Subcutaneous abdominal adipose tissue (tissue), 5 donors: ENCODE results near the gene MAEA.

ENCODE experiments used
- H3K27ac ChIP-seq: one replicate; pipeline ENCODE4 v1.7.0; 2013; ENCODE audit warnings: low read depth, mild to moderate bottlenecking, inconsistent platforms, low read length, moderate library complexity
- H3K27me3 ChIP-seq, 5 donors: one replicate each; pipeline ENCODE4 v1.7.0; 2013; ENCODE audit warnings: low read length in 5 of 5, inconsistent platforms in 1 of 5; ENCODE audit not compliant: control insufficient read depth in 5 of 5, insufficient read depth in 4 of 5
- H3K36me3 ChIP-seq, 5 donors: one replicate each; pipeline ENCODE4 v1.7.0; 2013; ENCODE audit warnings: low read length in 5 of 5; ENCODE audit not compliant: control insufficient read depth in 5 of 5, insufficient read depth in 5 of 5
- H3K4me1 ChIP-seq, 5 donors: one replicate each; pipeline ENCODE4 v1.7.0; 2013; ENCODE audit warnings: low read length in 5 of 5, mild to moderate bottlenecking in 3 of 5, moderate library complexity in 1 of 5; ENCODE audit not compliant: control insufficient read depth in 5 of 5, insufficient read depth in 5 of 5
- H3K4me3 ChIP-seq, 5 donors: one replicate each; pipeline ENCODE4 v1.7.0; 2013; ENCODE audit warnings: low read length in 5 of 5, low read depth in 1 of 5
- H3K9ac ChIP-seq, 5 donors: one replicate each; pipeline ENCODE4 v1.7.0; 2013; ENCODE audit warnings: low read length in 5 of 5, mild to moderate bottlenecking in 4 of 5, moderate library complexity in 3 of 5
- H3K9me3 ChIP-seq, 5 donors: one replicate each; pipeline ENCODE4 v1.7.0; 2013; ENCODE audit warnings: low read length in 5 of 5; ENCODE audit not compliant: control insufficient read depth in 5 of 5
- donor health status: healthy.
- donor health status: healthy.
- donor health status: healthy.
- donor health status: healthy.
- donor health status: healthy.

The MAEA gene

DNA sequence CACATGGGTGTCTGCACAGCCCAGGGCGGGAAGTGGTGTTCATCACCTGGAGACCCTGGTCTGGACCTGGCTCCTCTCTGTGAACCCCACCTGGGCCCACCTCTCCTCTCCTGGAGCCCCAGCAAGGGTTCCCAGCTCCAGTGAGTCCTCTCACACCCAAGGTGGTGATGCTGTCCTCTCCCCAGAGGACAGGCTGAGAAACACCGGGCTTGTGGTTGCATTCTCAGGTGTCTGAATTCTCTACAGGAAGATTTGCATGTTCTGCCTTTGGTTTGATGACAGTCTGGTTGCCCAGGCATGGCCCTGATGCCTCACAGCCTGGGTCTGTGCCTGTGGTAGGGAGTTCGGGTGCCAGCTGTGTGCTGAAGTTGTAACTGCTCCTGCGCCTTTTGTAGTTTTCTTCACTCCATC, 3.8 kb downstream of the MAEA start:
- peak overlapping the region in 2 of 5 donors; percentile 18 to 21 for H3K9ac ChIP-seq
- H3K36me3 ChIP-seq, result peaks cover 0 to 24% (median 21%) of the 10 kb centered on the region in 5 donors
- H3K27ac ChIP-seq, result no peak overlapping the region
- no peaks in the 10 kb centered on the region for H3K9me3 ChIP-seq
- H3K4me1 ChIP-seq, result peaks cover 7 to 56% (median 49%) of the 10 kb centered on the region in 5 donors
- no peaks in the 10 kb centered on the region for H3K27me3 ChIP-seq
- no peak overlapping the region for H3K4me3 ChIP-seq

DNA sequence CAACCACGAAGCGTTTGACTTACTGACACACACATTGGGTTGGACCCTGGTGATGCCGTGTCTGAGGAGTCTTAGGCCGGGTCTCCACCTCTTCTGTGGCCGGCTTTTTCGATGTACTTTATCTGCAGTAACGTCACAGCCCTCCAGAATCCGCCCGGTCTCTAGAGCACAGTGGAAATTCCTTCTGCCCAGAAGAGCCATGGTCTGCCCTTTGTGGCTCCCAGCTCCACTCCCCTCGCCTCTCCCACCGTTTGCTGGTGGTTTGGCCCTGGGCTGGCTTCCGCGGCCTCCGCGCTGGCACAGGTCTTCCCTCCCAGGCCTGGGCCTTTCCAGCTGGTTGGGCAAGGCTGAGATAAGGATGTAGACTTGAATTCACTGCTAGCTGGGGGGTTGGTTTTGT, 4.3 kb downstream of the MAEA start:
- Histone ChIP-seq H3K36me3 (peaks cover 0 to 27% (median 25%) of the 10 kb centered on the region in 5 donors), H3K9me3 (no peaks in the 10 kb centered on the region), H3K4me1 (peaks cover 7 to 52% (median 46%) of the 10 kb centered on the region in 5 donors), H3K27me3 (no peaks in the 10 kb centered on the region), H3K9ac (peak overlapping the region in 3 of 5 donors; percentile 18 to 47 (median 21)), H3K4me3 (no peak overlapping the region), H3K27ac (no peak overlapping the region)

DNA sequence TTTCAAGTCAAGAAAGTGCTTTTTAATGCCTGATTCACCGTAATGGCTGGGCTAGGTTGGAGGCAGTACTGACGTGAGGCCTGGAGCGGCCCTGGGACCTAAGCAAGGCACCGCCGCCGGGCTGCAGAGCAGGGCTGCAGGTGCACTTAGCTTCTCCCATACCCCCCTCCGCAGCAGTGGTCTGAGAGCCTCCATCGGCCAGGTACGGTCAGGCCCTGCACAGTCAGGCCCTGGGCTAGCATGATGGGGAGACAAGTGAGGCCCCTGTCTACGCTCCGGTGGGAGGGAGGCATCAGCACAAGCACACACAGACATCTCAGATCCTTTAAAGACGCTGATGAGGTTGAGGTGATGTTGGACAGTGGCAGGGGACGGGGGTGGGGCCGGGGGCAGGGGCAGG, 4.7 kb downstream of the MAEA start:
- Histone ChIP-seq H3K9ac (peak overlapping the region in 2 of 5 donors; percentile 21 to 47), H3K4me3 (no peak overlapping the region), H3K36me3 (peaks cover 0 to 32% (median 29%) of the 10 kb centered on the region in 5 donors), H3K27me3 (no peaks in the 10 kb centered on the region), H3K9me3 (no peaks in the 10 kb centered on the region), H3K27ac (no peak overlapping the region), H3K4me1 (peaks cover 7 to 47% (median 42%) of the 10 kb centered on the region in 5 donors)

DNA sequence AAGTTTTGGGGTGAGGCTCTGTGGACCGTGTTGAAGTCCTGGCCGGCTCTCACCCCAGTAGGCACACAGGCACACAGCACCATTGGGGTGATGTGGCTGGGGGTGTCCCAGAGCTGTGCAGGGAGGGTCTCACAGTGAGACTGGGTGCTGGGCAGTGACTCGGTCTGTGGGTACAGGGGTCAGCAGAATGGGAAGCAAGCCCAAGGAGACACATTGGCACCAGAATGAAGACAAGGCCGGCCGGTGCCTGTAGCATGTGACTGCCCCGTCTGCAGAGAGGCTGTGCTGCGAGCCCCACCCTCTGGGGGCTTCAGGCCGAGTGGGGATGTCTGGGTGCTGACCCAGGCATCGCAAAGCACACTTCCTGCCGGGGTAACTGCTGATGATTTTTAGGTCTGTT, 5.2 kb downstream of the MAEA start:
- Histone ChIP-seq H3K9me3 (no peaks in the 10 kb centered on the region), H3K27ac (no peak overlapping the region), H3K36me3 (peaks cover 0 to 36% (median 32%) of the 10 kb centered on the region in 5 donors), H3K4me1 (peaks cover 7 to 47% (median 42%) of the 10 kb centered on the region in 5 donors), H3K4me3 (no peak overlapping the region), H3K9ac (peak overlapping the region in 4 of 5 donors; percentile 6 to 51 (median 24)), H3K27me3 (no peaks in the 10 kb centered on the region)

DNA sequence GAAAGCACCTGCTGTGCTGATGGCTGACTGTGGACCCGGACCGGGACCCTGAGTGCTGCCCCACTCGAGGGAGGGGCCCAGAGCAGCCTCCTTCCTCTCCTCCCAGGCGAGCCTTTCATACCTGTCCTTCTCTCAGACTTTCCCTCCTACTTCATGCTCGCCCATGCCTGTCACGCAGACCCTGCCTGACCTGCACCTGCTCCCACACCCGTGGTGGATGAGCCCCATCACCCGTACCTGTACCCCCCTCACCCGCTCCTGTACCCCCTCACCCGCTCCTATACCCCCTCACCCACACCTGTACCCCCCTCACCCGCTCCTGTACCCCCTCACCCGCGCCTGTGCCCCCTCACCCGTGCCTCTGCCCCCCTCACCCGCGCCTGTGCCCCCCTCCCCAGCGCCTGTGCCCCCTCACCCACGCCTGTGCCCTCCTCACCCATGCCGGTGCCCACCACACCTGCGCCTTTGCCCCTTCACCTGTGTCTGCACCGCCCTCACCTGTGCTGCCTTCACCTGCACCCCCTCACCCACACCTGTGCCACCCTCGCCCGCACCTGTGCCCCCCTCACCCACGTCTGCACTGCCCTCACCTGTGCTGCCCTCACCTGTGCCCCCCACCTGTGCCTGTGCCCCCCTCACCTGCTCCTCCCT, 5.8 kb downstream of the MAEA start:
- Histone ChIP-seq H3K4me1 (peaks cover 6 to 44% (median 38%) of the 10 kb centered on the region in 5 donors), H3K4me3 (no peak overlapping the region), H3K27me3 (no peaks in the 10 kb centered on the region), H3K27ac (no peak overlapping the region), H3K9ac (peak overlapping the region in 3 of 5 donors; percentile 6 to 30 (median 18)), H3K9me3 (no peaks in the 10 kb centered on the region), H3K36me3 (peaks cover 0 to 43% (median 38%) of the 10 kb centered on the region in 5 donors)

DNA sequence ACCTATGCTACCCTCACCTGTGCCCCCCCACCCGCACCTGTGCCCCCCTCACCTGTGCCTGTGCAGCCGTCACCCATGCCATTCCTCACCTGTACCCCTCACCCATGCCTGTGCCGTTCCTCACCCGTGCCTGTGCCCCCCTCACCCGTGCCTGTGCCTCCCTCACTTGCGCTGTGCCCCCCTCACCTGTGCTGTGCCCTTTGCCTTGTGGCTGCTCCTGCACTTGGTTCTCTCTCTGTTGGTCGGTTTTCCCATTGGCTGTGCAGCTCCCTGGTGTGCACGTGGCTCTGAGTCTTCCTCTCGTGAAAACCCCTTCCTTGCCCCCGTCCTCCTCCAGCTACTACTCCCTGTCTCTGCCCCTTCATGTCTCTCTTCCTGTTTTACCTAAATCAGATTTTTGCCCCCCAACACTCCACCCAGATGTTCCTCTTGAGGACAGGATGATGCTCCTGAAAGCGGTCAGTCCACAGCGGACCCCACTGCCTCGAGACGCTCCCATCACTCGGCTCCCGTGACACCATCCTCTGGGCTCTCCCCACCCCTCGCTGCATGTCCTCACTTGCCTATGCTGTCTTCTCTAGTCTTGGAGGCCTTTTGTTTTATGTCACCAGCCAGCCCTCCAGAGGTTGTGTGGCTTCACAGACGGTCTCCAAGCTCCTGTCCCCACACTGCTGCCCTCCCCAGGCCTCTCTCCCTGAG, 6.8 kb downstream of the MAEA start:
- Histone ChIP-seq H3K36me3 (peaks cover 0 to 52% (median 39%) of the 10 kb centered on the region in 5 donors), H3K4me1 (peaks cover 0 to 39% (median 29%) of the 10 kb centered on the region in 5 donors), H3K27me3 (no peaks in the 10 kb centered on the region), H3K4me3 (no peak overlapping the region), H3K9me3 (no peaks in the 10 kb centered on the region), H3K9ac (no peak overlapping the region), H3K27ac (no peak overlapping the region)

DNA sequence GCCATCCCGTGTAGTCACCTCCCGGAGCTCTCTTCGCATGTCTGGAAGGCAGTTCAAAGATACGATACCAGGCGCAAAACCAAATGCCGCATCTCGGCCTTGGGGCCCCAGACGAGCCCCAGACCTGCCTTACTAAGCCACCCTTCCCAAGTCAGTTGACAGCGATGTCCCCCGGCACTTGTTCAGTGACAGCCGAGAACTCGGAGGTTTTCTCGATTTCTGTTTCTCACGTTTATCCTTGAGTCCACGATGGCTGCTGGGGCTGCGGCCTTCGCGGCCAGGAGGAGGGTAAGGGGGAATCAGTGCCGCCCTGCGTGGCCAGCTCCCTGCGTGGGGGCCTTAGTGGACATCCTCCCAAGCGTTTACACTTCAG, 7.3 kb downstream of the MAEA start:
- H3K36me3 ChIP-seq, result peaks cover 0 to 54% (median 39%) of the 10 kb centered on the region in 5 donors
- no peak overlapping the region for H3K27ac ChIP-seq

DNA sequence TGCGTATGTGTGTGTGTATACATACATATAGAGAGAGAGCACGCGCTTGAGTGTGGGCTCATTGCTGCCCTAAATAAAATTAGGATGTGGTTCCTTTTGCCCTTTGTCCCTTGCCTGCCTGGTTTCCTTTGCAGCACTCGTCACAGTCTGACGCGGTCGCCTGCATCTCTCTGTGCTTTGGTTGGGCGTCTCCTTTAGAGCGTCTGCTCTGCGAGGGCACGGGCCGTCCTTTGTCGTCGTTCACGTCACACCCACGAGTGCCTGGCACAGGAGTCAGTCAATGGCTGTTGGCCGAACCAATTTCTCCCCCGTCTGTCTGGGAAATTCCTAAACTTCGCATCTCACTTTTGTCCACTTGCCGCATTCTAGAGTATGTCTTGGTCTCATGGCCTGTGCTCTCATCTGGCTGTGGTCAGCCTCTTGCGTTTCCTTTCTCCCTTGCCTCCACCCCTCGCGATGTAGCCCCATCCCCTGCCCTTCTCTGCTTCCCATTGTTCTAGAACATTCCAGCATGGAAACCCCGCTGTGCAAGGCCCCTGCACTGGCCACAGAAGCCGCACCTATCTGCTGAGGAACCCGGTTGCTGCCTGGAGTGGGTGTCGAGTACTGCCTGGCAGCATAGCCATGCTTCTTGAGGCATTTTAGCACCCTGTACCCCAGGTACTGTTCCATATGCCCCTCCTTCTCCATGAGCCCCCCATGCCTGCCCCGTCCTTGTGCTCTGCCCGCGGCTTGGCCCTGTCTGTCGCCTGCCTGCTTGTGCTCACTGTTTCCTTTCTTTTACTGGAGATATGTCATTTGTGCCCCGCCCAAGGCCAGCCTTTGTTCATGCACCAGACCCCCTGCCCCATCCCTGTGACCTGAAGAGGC, 8.0 kb downstream of the MAEA start:
- Histone ChIP-seq H3K9ac (no peak overlapping the region), H3K9me3 (no peaks in the 10 kb centered on the region), H3K4me1 (peaks cover 0 to 28% (median 20%) of the 10 kb centered on the region in 5 donors), H3K27ac (no peak overlapping the region), H3K36me3 (peaks cover 0 to 54% (median 39%) of the 10 kb centered on the region in 5 donors), H3K27me3 (no peaks in the 10 kb centered on the region), H3K4me3 (no peak overlapping the region)

More for the DNA sequence above, 7.3 kb downstream of the MAEA start:
- Histone ChIP-seq H3K27me3 (no peaks in the 10 kb centered on the region), H3K9me3 (no peaks in the 10 kb centered on the region), H3K4me1 (peaks cover 0 to 35% (median 24%) of the 10 kb centered on the region in 5 donors), H3K9ac (no peak overlapping the region), H3K4me3 (no peak overlapping the region)

DNA sequence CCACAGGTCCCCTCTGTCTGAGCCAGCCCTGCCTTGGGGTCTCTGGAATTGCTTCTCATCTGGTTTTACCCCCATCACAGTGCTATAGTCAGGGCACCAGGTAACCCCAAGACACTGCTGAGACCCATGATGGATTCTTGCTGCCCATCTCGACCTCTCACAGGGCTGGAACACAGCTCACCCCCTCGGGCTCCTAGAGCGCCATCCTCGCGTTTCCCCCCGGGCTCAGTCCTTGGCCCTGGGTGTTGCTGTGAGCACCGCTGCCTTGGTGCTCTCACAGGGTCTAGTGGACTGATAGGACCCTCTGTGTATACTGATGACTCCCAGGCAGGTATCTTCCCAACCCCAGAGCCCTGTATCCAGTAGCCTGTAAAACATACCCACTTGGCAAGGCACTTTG, 8.8 kb downstream of the MAEA start:
- no peaks in the 10 kb centered on the region for H3K9me3 ChIP-seq
- H3K36me3 ChIP-seq, result peaks cover 0 to 54% (median 40%) of the 10 kb centered on the region in 5 donors
- no peaks in the 10 kb centered on the region for H3K27me3 ChIP-seq
- no peak overlapping the region for H3K4me3 ChIP-seq
- H3K27ac ChIP-seq, result no peak overlapping the region
- H3K9ac ChIP-seq, result no peak overlapping the region
- peaks cover 0 to 27% (median 18%) of the 10 kb centered on the region in 5 donors for H3K4me1 ChIP-seq
